Epidermal melanocyte (primary cell): ENCODE results near the gene RASGRP4.
A peak's percentile ranks its signal among the peaks of the same experiment; 100 is the strongest.

Source experiments
- DNase-seq: peaks from one replicate; pipeline ENCODE4 v3.0.0; 2011; ENCODE audit warnings: low spot score; ENCODE audit not compliant: insufficient read length

The RASGRP4 gene

GRCh38 chr19:38391911-38392464 lies 34.0 kb downstream of the RASGRP4 start:
- DNase-seq: no peak

GRCh38 chr19:38389957-38390924 lies 35.8 kb downstream of the RASGRP4 start:
- no peak for DNase-seq

GRCh38 chr19:38389101-38389925 lies 36.7 kb downstream of the RASGRP4 start:
- DNase-seq: peak; percentile 75

- DNase-seq: peak; percentile 77
These were observed 37.5 kb downstream of the RASGRP4 start, which contains the start of gene SPRED3 for GRCh38 chr19:38388349-38389100. TSS of gene SPRED3 (plus strand) at chr19:38388697. CDS start at chr19:38390303, 1,606 bp downstream.

GRCh38 chr19:38387550-38388348 lies 38.3 kb downstream of the RASGRP4 start, which contains the start of gene GGN:
TSS of gene GGN (minus strand) at chr19:38388034. CDS start at chr19:38387261, 773 bp downstream.
- DNase-seq: peak; percentile 99

- no peak for DNase-seq
These were observed 39.0 kb downstream of the RASGRP4 start for GRCh38 chr19:38386971-38387549.

- no peak for DNase-seq
These were observed 39.6 kb downstream of the RASGRP4 start for GRCh38 chr19:38386300-38386970.

GRCh38 chr19:38385804-38386257 lies 40.2 kb downstream of the RASGRP4 start:
- no peak for DNase-seq

GRCh38 chr19:38385057-38385803 lies 40.8 kb downstream of the RASGRP4 start:
- DNase-seq: no peak

- DNase-seq: no peak
These were observed 41.6 kb downstream of the RASGRP4 start for GRCh38 chr19:38384209-38385027.

- DNase-seq: peak; percentile 12
These were observed 42.3 kb downstream of the RASGRP4 start for GRCh38 chr19:38383743-38384142.

- DNase-seq: peak; percentile 1
These were observed 42.8 kb downstream of the RASGRP4 start for GRCh38 chr19:38383184-38383583.

GRCh38 chr19:38381138-38381537 lies 44.9 kb downstream of the RASGRP4 start:
- no peak for DNase-seq

- DNase-seq: peak; percentile 3
These were observed 47.2 kb downstream of the RASGRP4 start for GRCh38 chr19:38378866-38379265.

- DNase-seq: no peak
These were observed 49.0 kb downstream of the RASGRP4 start for GRCh38 chr19:38377052-38377451.

GRCh38 chr19:38376576-38376975 lies 49.4 kb downstream of the RASGRP4 start:
- DNase-seq: no peak

GRCh38 chr19:38375748-38376147 lies 50.3 kb downstream of the RASGRP4 start:
- peak; percentile 27 for DNase-seq
